GM20000 (cell line): ENCODE results near the gene BFSP2.
"Not testable (repeated sequence)": the region's sequence is repeated elsewhere in the genome, so short reads cannot be mapped to it uniquely, and the experiment has no call there.

Source experiments
- DNase-seq: peaks from one replicate; pipeline ENCODE4 v3.0.0; 2012; ENCODE audit warnings: low spot score
- TF ChIP-seq, protein P1 (sequence below): IDR thresholded peaks from 2 replicates; pipeline ENCODE4 v1.5.1; 2012; ENCODE audit warnings: mild to moderate bottlenecking, control low read depth; ENCODE audit errors: extremely low read depth, missing control alignments

BFSP2 gene

DNA sequence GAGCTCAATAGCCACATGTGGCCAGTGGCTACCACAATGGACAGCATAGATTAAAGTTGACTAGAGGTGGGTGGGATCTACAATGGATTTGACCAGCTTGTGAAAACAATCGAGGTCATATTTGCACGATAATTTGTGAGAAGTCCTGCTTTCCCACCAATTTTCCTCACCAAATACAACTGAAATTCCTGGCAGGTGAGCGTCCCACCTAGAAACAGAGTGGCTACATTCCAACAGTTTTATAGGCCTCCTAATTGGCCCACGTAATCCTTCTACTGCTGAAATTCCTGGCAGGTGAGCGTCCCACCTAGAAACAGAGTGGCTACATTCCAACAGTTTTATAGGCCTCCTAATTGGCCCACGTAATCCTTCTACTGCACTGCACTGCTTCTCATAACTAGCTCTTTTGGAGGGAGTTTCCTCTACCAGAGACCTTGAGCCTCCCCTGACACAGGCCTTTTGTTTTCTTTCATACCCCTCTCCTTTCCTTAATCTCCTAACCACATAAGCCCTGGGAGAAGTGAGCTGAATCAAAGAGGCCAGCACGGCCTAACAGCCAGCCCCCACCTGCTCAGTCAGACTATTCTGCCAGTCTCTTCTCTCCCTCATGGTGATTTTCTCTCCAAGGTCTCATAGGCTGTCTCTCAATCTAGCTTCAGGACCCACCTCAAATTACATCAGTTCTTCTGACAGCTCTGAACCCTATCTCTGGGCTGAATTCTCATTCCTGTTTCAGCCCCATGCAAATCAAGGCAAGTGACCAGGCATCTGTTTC lies 80.2 kb downstream of the BFSP2 start:
- TF ChIP-seq, protein P1, sequence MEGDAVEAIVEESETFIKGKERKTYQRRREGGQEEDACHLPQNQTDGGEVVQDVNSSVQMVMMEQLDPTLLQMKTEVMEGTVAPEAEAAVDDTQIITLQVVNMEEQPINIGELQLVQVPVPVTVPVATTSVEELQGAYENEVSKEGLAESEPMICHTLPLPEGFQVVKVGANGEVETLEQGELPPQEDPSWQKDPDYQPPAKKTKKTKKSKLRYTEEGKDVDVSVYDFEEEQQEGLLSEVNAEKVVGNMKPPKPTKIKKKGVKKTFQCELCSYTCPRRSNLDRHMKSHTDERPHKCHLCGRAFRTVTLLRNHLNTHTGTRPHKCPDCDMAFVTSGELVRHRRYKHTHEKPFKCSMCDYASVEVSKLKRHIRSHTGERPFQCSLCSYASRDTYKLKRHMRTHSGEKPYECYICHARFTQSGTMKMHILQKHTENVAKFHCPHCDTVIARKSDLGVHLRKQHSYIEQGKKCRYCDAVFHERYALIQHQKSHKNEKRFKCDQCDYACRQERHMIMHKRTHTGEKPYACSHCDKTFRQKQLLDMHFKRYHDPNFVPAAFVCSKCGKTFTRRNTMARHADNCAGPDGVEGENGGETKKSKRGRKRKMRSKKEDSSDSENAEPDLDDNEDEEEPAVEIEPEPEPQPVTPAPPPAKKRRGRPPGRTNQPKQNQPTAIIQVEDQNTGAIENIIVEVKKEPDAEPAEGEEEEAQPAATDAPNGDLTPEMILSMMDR: no peak
- peak; percentile 32 for DNase-seq

- DNase-seq: not testable (repeated sequence)
Observed at GRCh38 chr3:133482474-133482873, 82.6 kb downstream of the BFSP2 start.

DNA sequence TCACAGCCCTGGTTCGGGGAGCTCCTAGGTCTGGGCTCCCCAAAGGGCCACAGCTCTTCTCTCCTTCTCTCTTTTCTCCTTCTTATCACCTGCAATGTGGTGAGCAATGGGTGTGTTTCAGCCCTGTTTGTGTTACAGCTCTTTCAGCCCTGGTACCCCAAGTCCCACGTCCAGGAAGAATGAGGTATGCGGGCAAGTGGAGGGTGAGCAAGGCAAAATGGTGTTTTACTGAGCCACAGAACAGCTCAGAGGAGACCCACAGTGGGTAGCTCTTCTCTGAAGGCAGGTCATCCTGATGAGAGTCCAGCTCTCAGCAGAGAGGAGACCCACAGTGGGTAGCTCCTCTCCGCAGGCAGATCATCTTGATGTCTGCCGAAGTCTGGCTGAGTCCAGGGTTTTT lies 86.8 kb downstream of the BFSP2 start:
- DNase-seq: no peak
- TF ChIP-seq, protein P1: no peak

GRCh38 chr3:133487204-133487603 lies 87.3 kb downstream of the BFSP2 start:
- no peak for DNase-seq
- TF ChIP-seq, protein P1: no peak

GRCh38 chr3:133487920-133488540 lies 88.2 kb downstream of the BFSP2 start:
- TF ChIP-seq, protein P1: no peak
- no peak for DNase-seq

DNA sequence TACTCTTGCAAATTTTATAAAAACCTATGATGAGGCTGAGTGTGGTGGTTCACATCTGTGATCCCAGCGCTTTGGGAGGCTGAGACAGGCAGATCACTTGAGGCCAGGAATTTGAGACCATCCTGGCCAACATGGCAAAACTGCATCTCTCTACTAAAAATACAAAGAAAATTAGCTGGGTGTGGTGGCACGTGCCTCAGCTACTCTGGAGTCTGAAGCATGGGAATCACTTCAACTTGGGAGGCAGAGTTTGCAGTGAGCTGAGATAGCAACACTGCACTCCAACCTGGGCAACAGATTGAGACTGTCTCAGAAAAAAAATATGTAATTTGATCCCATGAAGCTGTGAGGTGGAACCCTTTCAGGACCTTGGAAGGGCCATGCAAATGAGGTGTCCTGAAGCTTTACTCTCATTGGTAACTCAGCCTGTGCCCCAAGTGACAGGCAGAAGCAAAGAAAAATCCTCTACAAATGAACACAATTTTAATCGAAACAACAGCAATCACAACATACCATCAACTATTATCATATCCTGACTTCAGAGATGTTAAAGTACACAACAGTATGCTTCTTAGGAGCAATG lies 89.0 kb downstream of the BFSP2 start:
- DNase-seq: no peak
- TF ChIP-seq, protein P1: no peak

DNA sequence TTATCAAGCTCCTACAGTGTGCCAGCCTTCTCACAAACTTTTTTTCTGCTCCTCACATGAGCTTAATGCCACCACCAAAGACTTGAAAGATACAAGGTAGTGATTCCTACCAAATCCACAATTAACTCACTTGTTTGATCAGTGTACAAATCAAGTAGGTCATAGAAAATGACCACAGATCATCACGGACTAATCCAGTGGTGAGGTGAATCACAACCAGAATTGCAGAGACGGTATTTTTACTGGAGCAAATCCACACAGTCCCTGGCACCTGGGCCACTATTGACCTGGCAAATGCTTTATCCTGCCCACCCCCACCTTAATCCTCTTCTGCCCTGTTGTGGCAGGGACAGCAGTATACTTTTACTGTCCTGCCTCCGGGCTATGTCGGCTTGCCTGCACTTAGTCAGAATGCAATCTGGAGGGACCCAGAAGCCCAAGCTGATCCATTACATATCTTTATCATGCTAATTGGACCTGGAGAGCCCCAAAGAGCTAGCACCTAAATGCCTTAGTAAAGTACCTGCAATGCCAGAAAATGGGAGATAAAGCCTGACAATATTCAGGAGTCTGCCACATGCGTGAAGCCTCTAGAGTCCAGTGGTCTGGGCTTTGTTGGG lies 89.7 kb downstream of the BFSP2 start:
- TF ChIP-seq, protein P1: no peak
- no peak for DNase-seq
